ENCODE results near the gene SPTSSB. TPM values are rescaled to one million over a fixed set of nuclear protein-coding genes. Genes with fewer than 3 reads are reported as not detected.
A peak's percentile ranks its signal among the peaks of the same experiment; 100 is the strongest.

The SPTSSB gene
- total RNA-seq, 1 experiment from 2014 or later: 2.9 TPM

- TF ChIP-seq ATF3 (IDR thresholded peaks at IDR 0.05) (no peak), RAD21 (IDR thresholded peaks at IDR 0.05; ENCODE audit: low read depth) (no peak), TCF7L2 (IDR thresholded peaks at IDR 0.05; ENCODE audit: borderline replicate concordance, extremely low read depth, insufficient read depth, insufficient read length) (no peak), MAX (IDR thresholded peaks at IDR 0.05) (peak; percentile 62), EGR1 (IDR thresholded peaks at IDR 0.05; ENCODE audit: low read depth) (no peak), SP1 (IDR thresholded peaks at IDR 0.05; ENCODE audit: low read depth) (no peak), ZBTB33 (IDR thresholded peaks at IDR 0.05; ENCODE audit: extremely low read depth, insufficient replicate concordance, low read length) (no peak), ZFX (IDR thresholded peaks at IDR 0.05) (peak; percentile 31; the same call in 1 of the 2 replicates), YY1 (IDR thresholded peaks at IDR 0.05; ENCODE audit: extremely low read depth, insufficient replicate concordance, low read depth, low read length) (no peak), ELF1 (IDR thresholded peaks at IDR 0.05; ENCODE audit: borderline replicate concordance, low read depth) (no peak), REST (IDR thresholded peaks at IDR 0.05; ENCODE audit: low read depth) (no peak), EZH2phosphoT487 (IDR thresholded peaks at IDR 0.05; ENCODE audit: borderline replicate concordance) (no peak), ZNF274 (IDR thresholded peaks at IDR 0.05; ENCODE audit: low read depth, low read length) (no peak), CTCF (IDR thresholded peaks at IDR 0.05 in 2 of 3, conservative IDR thresholded peaks at IDR 0.05 in 1 of 3; ENCODE audit: borderline replicate concordance in 1 of 3, insufficient read depth in 1 of 3, low read depth in 2 of 3, low read length in 2 of 3) (no peak), FOSL1 (IDR thresholded peaks at IDR 0.05; ENCODE audit: low read depth) (no peak), POLR2AphosphoS5 (IDR thresholded peaks at IDR 0.05; ENCODE audit: low read depth, low read length) (no peak; the same call in 1 of the 2 replicates), SRF (IDR thresholded peaks at IDR 0.05; ENCODE audit: low read depth) (no peak)
- Histone ChIP-seq H3K9me3 (ENCODE audit: control insufficient read depth in 1 of 2, insufficient read depth in 1 of 2, low read depth in 1 of 2, low read length in 2 of 2) (no peaks in the 10 kb centered on the region), H2AFZ (ENCODE audit: low read depth, low read length, poor library complexity, severe bottlenecking) (peak overlapping the region; percentile 89), H3K4me1 (ENCODE audit: control insufficient read depth in 1 of 2, insufficient read depth in 2 of 2, low read length in 2 of 2) (peaks cover 14 to 25% of the 10 kb centered on the region in 2 experiments), H3K4me3 (replicated peaks in 1 of 2; ENCODE audit: low read depth in 1 of 2, low read length in 2 of 2) (peak overlapping the region; percentile 53 to 73), H3K4me2 (ENCODE audit: low read length) (peak overlapping the region; percentile 94), H3K36me3 (ENCODE audit: control insufficient read depth in 1 of 2, insufficient read depth in 2 of 2, low read length in 2 of 2) (no peaks in the 10 kb centered on the region), H3K9ac (ENCODE audit: low read length) (peak overlapping the region; percentile 35), H4K20me1 (ENCODE audit: insufficient read depth) (no peaks in the 10 kb centered on the region), H3K27ac (ENCODE audit: low read depth, low read length) (peak overlapping the region; percentile 79), H3K27me3 (ENCODE audit: insufficient read depth, low read length) (no peaks in the 10 kb centered on the region), H3K79me2 (ENCODE audit: insufficient read depth, low read length) (no peaks in the 10 kb centered on the region), H3K9me2 (ENCODE audit: insufficient read depth) (no peaks in the 10 kb centered on the region)
- DNase-seq (ENCODE audit: low read depth, low spot score): peak; percentile 18
- intact Hi-C loops (cut with micrococcal nuclease): no loop called here
- no TSS peak for BruUV-seq (replicated peaks)
- CTCF ChIA-PET: no interaction called here
- peak; percentile 64 for ATAC-seq
- POLR2A ChIA-PET: interaction anchor here (1.6 kb wide), 1 partner anchor 11 kb away, joined by 5 read pairs; no protein-coding TSS in a partner anchor
- RAD21 ChIA-PET (ENCODE audit: low non-redundant PET in 1 of 2, low total read pairs in 2 of 2, uncharacterized antibody in 2 of 2, unreplicated experiment in 2 of 2): interaction anchor here in 1 of 2 experiments (0.6 kb wide), 1 partner anchor 22 kb away, joined by 3 read pairs; no protein-coding TSS in a partner anchor
Measured at GRCh38 chr3:161372321-161373260, 1.3 kb upstream of the SPTSSB start.
